Stimulated activated CD4-positive, alpha-beta T cell treated with anti-CD3 and anti-CD28 coated beads, Interleukin-12 subunit alpha, Interleukin-12 subunit beta, amount 100 ng/mL, for 4 hours (primary cell): Measurements from ENCODE around the gene PHF12.
"Not testable (repeated sequence)": the region's sequence is repeated elsewhere in the genome, so short reads cannot be mapped to it uniquely, and the experiment has no call there.

ENCODE experiments used
- DNase-seq: peaks from one replicate; pipeline ENCODE4 v3.0.0-alpha.2; 2020

PHF12 gene

GRCh38 chr17:28953444-28954118, 2.3 kb upstream of the PHF12 start:
- DNase-seq, result peak; percentile 44

GRCh38 chr17:28951991-28952975, 965 bp upstream of the PHF12 start:
- peak; percentile 84 for DNase-seq

GRCh38 chr17:28950752-28951427, 428 bp downstream of the PHF12 start:
- DNase-seq, result no peak

- peak; percentile 49 for DNase-seq
Observed at GRCh38 chr17:28950017-28950751, 1.1 kb downstream of the PHF12 start.

- peak; percentile 58 for DNase-seq
Observed at GRCh38 chr17:28949185-28950016, 1.9 kb downstream of the PHF12 start.

GRCh38 chr17:28948873-28949184, 2.5 kb downstream of the PHF12 start:
- DNase-seq, result no peak

- no peak for DNase-seq
Observed at GRCh38 chr17:28948342-28948741, 3.0 kb downstream of the PHF12 start.

GRCh38 chr17:28947639-28948038, 3.7 kb downstream of the PHF12 start:
- DNase-seq, result no peak

- DNase-seq, result no peak
Observed at GRCh38 chr17:28946239-28946638, 5.1 kb downstream of the PHF12 start.

GRCh38 chr17:28944862-28945741, 6.2 kb downstream of the PHF12 start:
- DNase-seq, result no peak

- DNase-seq, result no peak
Observed at GRCh38 chr17:28944343-28944742, 7.0 kb downstream of the PHF12 start.

- DNase-seq, result no peak
Observed at GRCh38 chr17:28942925-28943324, 8.4 kb downstream of the PHF12 start.

GRCh38 chr17:28941251-28941650, 10.1 kb downstream of the PHF12 start:
- DNase-seq, result no peak

- no peak for DNase-seq
Observed at GRCh38 chr17:28940675-28941074, 10.6 kb downstream of the PHF12 start.

GRCh38 chr17:28940142-28940541, 11.2 kb downstream of the PHF12 start:
- DNase-seq, result no peak

- DNase-seq, result no peak
Observed at GRCh38 chr17:28938552-28938951, 12.8 kb downstream of the PHF12 start.

GRCh38 chr17:28937044-28937729, 14.1 kb downstream of the PHF12 start:
- no peak for DNase-seq

GRCh38 chr17:28935744-28936460, 15.4 kb downstream of the PHF12 start:
- no peak for DNase-seq

- not testable (repeated sequence) for DNase-seq
Observed at GRCh38 chr17:28934508-28934907, 16.8 kb downstream of the PHF12 start.

- no peak for DNase-seq
Observed at GRCh38 chr17:28929787-28930186, 21.5 kb downstream of the PHF12 start.
